Measurements from ENCODE around the gene MBP.

MBP gene

DNA sequence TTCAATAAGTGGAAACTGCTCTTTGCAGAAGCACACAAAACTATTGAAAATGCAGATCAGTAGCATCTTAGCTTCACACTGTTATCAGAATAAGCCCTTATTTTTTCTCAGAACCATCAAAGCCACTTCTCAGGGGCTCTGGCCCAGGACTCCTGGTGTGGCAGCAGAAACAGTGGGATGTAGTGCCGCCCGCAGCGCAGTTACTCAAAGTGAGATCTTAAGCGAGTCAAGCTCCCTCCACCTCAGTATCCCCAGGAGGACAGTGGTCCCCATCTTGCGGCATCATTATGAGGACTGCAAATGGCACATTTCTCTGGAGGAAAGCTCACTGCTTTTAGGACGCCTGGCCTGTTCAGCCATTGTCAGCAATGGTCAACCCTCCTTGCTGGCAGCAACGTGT lies 60.0 kb downstream of the MBP start:
- TF ChIP-seq, protein P1, sequence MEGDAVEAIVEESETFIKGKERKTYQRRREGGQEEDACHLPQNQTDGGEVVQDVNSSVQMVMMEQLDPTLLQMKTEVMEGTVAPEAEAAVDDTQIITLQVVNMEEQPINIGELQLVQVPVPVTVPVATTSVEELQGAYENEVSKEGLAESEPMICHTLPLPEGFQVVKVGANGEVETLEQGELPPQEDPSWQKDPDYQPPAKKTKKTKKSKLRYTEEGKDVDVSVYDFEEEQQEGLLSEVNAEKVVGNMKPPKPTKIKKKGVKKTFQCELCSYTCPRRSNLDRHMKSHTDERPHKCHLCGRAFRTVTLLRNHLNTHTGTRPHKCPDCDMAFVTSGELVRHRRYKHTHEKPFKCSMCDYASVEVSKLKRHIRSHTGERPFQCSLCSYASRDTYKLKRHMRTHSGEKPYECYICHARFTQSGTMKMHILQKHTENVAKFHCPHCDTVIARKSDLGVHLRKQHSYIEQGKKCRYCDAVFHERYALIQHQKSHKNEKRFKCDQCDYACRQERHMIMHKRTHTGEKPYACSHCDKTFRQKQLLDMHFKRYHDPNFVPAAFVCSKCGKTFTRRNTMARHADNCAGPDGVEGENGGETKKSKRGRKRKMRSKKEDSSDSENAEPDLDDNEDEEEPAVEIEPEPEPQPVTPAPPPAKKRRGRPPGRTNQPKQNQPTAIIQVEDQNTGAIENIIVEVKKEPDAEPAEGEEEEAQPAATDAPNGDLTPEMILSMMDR (conservative IDR thresholded peaks at IDR 0.05; ENCODE audit: low read depth, low read length), result no peak
- H3K4me3 ChIP-seq (ENCODE audit: low read length), result no peak overlapping the region
- no peak for DNase-seq (ENCODE audit: low read depth)

DNA sequence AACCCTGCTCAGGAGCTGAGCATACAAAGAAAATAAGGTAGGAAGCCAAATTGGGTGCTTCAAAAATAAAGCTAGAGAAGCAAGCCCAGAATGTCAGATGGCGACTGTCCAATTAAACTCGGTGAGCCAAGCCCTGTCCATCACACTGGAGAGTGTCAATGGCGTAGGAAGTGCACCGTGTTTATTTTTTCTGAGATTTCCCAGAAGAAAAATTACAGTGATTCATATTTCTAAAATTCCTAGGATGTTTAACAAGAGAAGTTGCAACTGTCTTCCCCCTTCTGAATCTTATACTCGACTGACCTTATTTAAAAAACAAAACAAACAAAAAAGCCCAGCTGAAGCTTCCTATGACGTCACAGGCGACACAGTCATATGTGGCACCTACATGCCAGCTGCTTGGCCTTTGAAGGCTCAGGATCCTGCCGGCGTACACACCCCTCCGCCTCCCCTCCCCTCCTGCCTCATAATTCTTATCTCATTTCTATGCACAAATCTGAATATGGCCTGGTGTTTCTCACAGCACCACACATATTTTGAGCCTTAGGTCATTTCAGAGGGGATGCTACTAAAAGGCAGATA lies 60.8 kb downstream of the MBP start:
- peak; percentile 92 for DNase-seq (ENCODE audit: low read depth)
- no peak overlapping the region for H3K4me3 ChIP-seq (ENCODE audit: low read length)
- TF ChIP-seq, protein P1 (conservative IDR thresholded peaks at IDR 0.05; ENCODE audit: low read depth, low read length), result no peak

- H3K4me3 ChIP-seq (ENCODE audit: low read length), result no peak overlapping the region
These were observed 61.5 kb downstream of the MBP start for GRCh38 chr18:77071061-77071460.

DNA sequence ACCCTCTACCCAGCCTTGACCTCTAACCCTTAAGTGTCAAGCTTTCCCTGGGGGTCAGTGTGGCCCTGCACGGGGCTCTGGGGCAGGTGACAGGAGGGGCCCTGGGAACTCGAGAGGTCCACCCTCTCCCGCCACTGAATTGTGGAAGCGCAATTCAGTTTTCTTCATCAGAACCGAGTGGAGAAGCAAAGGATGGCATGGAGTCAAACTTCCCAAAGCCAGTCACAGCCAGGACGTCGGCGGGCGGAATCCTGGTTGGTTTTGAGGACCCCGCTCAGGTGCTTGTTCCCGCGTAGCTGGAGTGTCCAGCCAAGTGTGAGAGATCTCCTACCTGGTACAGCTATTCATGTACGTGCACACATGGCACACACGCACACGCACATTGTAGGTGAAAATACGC lies 62.0 kb downstream of the MBP start:
- no peak overlapping the region for H3K4me3 ChIP-seq (ENCODE audit: low read length)
- DNase-seq (ENCODE audit: low read depth), result no peak
- TF ChIP-seq, protein P1 (conservative IDR thresholded peaks at IDR 0.05; ENCODE audit: low read depth, low read length), result no peak

More at GRCh38 chr18:77071061-77071460, 61.5 kb downstream of the MBP start:
- DNase-seq (ENCODE audit: low read depth), result no peak
- TF ChIP-seq, protein P1 (conservative IDR thresholded peaks at IDR 0.05; ENCODE audit: low read depth, low read length), result no peak

GRCh38 chr18:77069931-77070330 lies 62.7 kb downstream of the MBP start:
- TF ChIP-seq, protein P1 (conservative IDR thresholded peaks at IDR 0.05; ENCODE audit: low read depth, low read length), result no peak
- no peak for DNase-seq (ENCODE audit: low read depth)
- H3K4me3 ChIP-seq (ENCODE audit: low read length), result no peak overlapping the region

- no peak for DNase-seq (ENCODE audit: low read depth)
These were observed 63.1 kb downstream of the MBP start for GRCh38 chr18:77069482-77069881.

More at GRCh38 chr18:77069482-77069881, 63.1 kb downstream of the MBP start:
- no peak overlapping the region for H3K4me3 ChIP-seq (ENCODE audit: low read length)
- TF ChIP-seq, protein P1 (conservative IDR thresholded peaks at IDR 0.05; ENCODE audit: low read depth, low read length), result no peak
